GM12864 (cell line): Measurements from ENCODE around the gene IQGAP1.

ENCODE experiments used
- DNase-seq: peaks from one replicate; pipeline ENCODE4 v3.0.0-alpha.2; 2011; ENCODE audit warnings: low read depth
- H3K4me3 ChIP-seq: 2 replicates; pipeline ENCODE4 v1.5.1; 2011; ENCODE audit warnings: mild to moderate bottlenecking, low read depth, low read length, control low read depth
- TF ChIP-seq, protein P1 (sequence below): IDR thresholded peaks from 2 replicates; pipeline ENCODE4 v1.5.1; 2011; ENCODE audit warnings: low read depth, mild to moderate bottlenecking, moderate library complexity, low read length, control low read depth, inconsistent platforms; ENCODE audit errors: missing control alignments

The IQGAP1 gene

GRCh38 chr15:90418627-90419026, 30.6 kb downstream of the IQGAP1 start:
- TF ChIP-seq, protein P1, sequence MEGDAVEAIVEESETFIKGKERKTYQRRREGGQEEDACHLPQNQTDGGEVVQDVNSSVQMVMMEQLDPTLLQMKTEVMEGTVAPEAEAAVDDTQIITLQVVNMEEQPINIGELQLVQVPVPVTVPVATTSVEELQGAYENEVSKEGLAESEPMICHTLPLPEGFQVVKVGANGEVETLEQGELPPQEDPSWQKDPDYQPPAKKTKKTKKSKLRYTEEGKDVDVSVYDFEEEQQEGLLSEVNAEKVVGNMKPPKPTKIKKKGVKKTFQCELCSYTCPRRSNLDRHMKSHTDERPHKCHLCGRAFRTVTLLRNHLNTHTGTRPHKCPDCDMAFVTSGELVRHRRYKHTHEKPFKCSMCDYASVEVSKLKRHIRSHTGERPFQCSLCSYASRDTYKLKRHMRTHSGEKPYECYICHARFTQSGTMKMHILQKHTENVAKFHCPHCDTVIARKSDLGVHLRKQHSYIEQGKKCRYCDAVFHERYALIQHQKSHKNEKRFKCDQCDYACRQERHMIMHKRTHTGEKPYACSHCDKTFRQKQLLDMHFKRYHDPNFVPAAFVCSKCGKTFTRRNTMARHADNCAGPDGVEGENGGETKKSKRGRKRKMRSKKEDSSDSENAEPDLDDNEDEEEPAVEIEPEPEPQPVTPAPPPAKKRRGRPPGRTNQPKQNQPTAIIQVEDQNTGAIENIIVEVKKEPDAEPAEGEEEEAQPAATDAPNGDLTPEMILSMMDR, result no peak
- H3K4me3 ChIP-seq, result no peak overlapping the region
- DNase-seq, result no peak

DNA sequence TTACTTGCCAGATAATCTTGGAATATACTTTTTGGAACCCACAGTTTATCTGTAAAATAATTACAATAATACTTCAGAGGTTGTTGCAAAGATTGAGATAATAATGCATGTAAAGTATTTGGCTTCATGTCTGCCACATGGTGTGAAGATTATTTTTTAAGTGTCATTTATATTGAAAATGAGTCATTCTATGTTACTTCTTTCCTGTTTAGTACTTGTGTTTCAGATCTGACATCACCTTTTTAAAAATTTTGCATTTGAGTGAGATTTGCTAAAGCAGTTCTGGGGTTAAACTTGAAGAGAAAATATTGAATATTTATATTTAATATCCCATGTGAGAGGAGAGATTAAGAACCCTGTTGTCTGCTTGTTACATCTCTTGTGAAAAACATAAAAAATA, 31.2 kb downstream of the IQGAP1 start:
- no peak overlapping the region for H3K4me3 ChIP-seq
- TF ChIP-seq, protein P1, result no peak
- DNase-seq, result no peak

DNA sequence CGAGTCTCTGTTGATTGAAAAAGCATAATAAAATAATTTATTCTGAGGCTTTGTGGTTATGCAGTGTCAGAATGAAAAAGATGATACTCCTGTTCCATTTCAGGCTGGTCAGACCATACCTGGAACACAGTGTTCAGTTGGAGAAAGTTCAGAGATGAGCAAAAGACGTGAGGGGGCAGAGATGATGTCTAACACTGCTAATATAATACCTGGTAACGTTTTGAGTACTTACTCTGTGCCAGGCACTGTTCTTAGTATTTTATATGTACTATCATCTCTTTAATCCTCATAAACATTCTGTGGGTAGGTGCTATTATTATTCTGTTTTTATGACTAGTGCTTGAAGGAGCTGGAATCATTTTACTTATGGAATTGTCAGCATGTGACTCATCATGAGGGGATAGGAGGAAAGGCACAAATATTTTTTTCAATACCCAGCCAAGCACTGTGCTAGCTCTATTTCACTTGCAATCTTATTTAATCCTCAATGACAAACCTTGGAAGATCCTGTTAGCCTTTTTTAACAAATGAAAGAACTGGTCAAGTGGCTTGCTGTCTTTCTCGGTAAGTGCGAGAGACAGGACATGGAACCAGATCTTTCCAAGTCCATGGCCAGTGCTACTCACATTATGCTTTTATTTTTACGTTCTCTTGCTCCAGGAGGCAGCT, 31.8 kb downstream of the IQGAP1 start:
- H3K4me3 ChIP-seq, result no peak overlapping the region
- DNase-seq, result no peak
- TF ChIP-seq, protein P1, result no peak

GRCh38 chr15:90420451-90420850, 32.4 kb downstream of the IQGAP1 start:
- TF ChIP-seq, protein P1, result no peak
- DNase-seq, result no peak
- H3K4me3 ChIP-seq, result no peak overlapping the region

DNA sequence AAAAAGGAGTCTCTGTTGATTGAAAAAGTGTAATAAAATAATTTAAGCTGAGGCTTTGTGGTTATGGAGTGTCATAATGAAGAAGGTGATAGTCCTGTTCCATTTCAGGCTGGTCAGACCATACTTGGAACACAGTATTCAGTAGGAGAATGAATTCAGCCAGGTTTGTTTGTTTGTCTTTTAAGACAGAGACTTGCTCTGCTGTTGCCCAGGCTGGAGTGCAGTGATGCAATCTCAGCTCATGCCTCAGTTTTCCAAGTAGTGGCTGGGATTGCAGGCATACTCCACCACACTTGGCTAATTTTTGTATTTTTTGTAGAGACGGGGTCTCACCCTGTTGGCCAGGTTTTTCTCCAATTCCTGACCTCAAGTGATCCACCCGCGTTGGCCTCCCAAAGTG, 33.5 kb downstream of the IQGAP1 start:
- no peak for DNase-seq
- TF ChIP-seq, protein P1, result no peak
- no peak overlapping the region for H3K4me3 ChIP-seq

- H3K4me3 ChIP-seq, result no peak overlapping the region
- TF ChIP-seq, protein P1, result no peak
- DNase-seq, result no peak
Observed at GRCh38 chr15:90422043-90422442, 34.0 kb downstream of the IQGAP1 start.

DNA sequence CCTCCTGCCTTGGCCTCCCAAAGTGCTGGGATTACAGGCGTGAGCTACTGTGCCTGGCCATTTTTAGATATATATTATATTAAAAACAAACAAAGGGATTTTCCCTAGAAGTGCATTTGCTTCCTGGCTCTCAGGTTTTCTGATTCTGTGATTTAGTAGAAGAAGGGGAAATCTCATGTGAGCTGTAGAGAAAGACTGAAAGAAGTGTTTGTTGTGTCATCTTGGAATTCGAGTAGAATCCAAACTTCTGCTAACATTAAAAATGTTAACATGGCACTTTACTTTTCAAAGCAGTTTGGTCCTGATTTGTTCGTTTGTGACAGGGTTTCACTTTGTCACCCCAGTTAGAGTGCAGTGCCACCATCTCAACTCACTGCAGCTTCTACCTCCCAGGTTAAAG, 34.9 kb downstream of the IQGAP1 start:
- no peak overlapping the region for H3K4me3 ChIP-seq
- TF ChIP-seq, protein P1, result no peak
- no peak for DNase-seq
